ENCODE measurements around the gene MINK1. TPM values are rescaled to one million over a fixed set of nuclear protein-coding genes. Genes with fewer than 3 reads are reported as not detected.

MINK1 gene
- total and polyA plus RNA-seq, 2 of the 13 experiments (the other 11 are each of a cell fraction or from before 2014, with no cell fraction given): 17.2 to 63.9 TPM

DNA sequence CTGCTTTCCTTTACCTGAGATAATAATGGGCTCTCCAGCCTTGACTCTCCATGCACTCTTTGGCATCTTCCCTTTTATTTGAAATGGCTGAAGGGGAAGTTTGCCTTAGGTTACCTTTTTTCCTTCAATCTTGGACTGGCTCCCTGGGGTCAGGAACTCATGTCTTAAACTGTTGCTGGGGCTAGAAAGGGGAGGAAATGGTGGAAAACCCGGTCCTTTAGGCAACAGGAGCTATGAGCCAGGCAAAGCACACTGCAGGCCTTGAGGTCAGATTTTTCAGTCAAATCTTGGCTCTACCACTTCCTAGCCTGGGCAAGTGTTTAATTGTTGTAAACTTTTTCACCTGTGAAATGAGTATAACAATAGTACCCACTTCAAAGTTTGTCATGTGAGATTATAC, 30.2 kb downstream of the MINK1 start:
- no peak overlapping the region for H3K4me2 ChIP-seq (ENCODE audit: low read depth, low read length)
- no peak overlapping the region for H3K4me3 ChIP-seq (replicated peaks in 1 of 3; ENCODE audit: insufficient read depth in 1 of 3, low read depth in 2 of 3, low read length in 3 of 3)
- ChIA-PET CTCF (ENCODE audit: low intra/inter-chr PET ratio, low total read pairs) (no interaction called here), POLR2A (no interaction called here)
- peaks cover 11 to 31% of the 10 kb centered on the region in 2 experiments for H3K36me3 ChIP-seq (replicated peaks in 1 of 2; ENCODE audit: control insufficient read depth in 1 of 2, insufficient read depth in 2 of 2, low read length in 2 of 2)
- no peak for DNase-seq (ENCODE audit: low spot score)
- H3K27ac ChIP-seq (ENCODE audit: extremely low read length, insufficient read depth, low read length): no peak overlapping the region
- FAIRE-seq: no peak
- in situ Hi-C loops (cut with HindIII; ENCODE audit: extremely low pct_ligation_motif_present, low pct_unique_long_range_greater_than_20kb) (no loop called here), intact Hi-C loops (cut with micrococcal nuclease; ENCODE audit: unreplicated experiment) (no loop called here)
- no peak overlapping the region for H3K9ac ChIP-seq (ENCODE audit: insufficient read depth, low read depth, low read length)
- H3K27me3 ChIP-seq (ENCODE audit: control insufficient read depth in 1 of 2, insufficient read depth in 2 of 2, low read length in 2 of 2): no peaks in the 10 kb centered on the region
- peaks cover 41% of the 10 kb centered on the region for H3K4me1 ChIP-seq (ENCODE audit: insufficient read depth, low read length)
- no peak overlapping the region for H2AFZ ChIP-seq (ENCODE audit: low read length)
- no peak for ATAC-seq
- 93% methylated on average over 1 of the region's 1 CpG for WGBS (ENCODE audit: low lambda C conversion rate)
- H3K9me3 ChIP-seq (ENCODE audit: low read length): no peaks in the 10 kb centered on the region
- peaks cover 36% of the 10 kb centered on the region for H3K79me2 ChIP-seq (ENCODE audit: insufficient read depth, low read length)
- TF ChIP-seq FOXM1 (CRISPR knock-in tag; IDR thresholded peaks at IDR 0.05): no peak
- no peak for TF ChIP-seq ZC3H13 (CRISPR knock-in tag; IDR thresholded peaks at IDR 0.05)
- TF ChIP-seq ZNF816 (CRISPR knock-in tag; IDR thresholded peaks at IDR 0.05; ENCODE audit: borderline replicate concordance): no peak
- no peak for TF ChIP-seq CBX5 (CRISPR knock-in tag; IDR thresholded peaks at IDR 0.05; ENCODE audit: borderline replicate concordance)
- no peak for TF ChIP-seq ZNF20 (CRISPR knock-in tag; IDR thresholded peaks at IDR 0.05)
- no peak for TF ChIP-seq SIN3B (IDR thresholded peaks at IDR 0.05; ENCODE audit: low read length)
- no peak for TF ChIP-seq ISX (CRISPR knock-in tag; conservative IDR thresholded peaks at IDR 0.05)
- no peak for TF ChIP-seq ZFP36L2 (CRISPR knock-in tag; IDR thresholded peaks at IDR 0.05)
- TF ChIP-seq ZNF780A (CRISPR knock-in tag; IDR thresholded peaks at IDR 0.05): no peak
- TF ChIP-seq RAD51 (IDR thresholded peaks at IDR 0.05; ENCODE audit: borderline replicate concordance): no peak
- TF ChIP-seq SRF (IDR thresholded peaks at IDR 0.05; ENCODE audit: low read depth, low read length): no peak
- TF ChIP-seq HDAC2 (CRISPR knock-in tag; IDR thresholded peaks at IDR 0.05): no peak
- TF ChIP-seq ZBTB38 (CRISPR knock-in tag; IDR thresholded peaks at IDR 0.05): no peak
- TF ChIP-seq, protein P1, sequence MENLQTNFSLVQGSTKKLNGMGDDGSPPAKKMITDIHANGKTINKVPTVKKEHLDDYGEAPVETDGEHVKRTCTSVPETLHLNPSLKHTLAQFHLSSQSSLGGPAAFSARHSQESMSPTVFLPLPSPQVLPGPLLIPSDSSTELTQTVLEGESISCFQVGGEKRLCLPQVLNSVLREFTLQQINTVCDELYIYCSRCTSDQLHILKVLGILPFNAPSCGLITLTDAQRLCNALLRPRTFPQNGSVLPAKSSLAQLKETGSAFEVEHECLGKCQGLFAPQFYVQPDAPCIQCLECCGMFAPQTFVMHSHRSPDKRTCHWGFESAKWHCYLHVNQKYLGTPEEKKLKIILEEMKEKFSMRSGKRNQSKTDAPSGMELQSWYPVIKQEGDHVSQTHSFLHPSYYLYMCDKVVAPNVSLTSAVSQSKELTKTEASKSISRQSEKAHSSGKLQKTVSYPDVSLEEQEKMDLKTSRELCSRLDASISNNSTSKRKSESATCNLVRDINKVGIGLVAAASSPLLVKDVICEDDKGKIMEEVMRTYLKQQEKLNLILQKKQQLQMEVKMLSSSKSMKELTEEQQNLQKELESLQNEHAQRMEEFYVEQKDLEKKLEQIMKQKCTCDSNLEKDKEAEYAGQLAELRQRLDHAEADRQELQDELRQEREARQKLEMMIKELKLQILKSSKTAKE (CRISPR knock-in tag; IDR thresholded peaks at IDR 0.05; ENCODE audit: borderline replicate concordance): no peak
- TF ChIP-seq SMYD3 (CRISPR knock-in tag; IDR thresholded peaks at IDR 0.05): no peak
- TF ChIP-seq ZNF577 (CRISPR knock-in tag; IDR thresholded peaks at IDR 0.05; ENCODE audit: borderline replicate concordance, low read depth): no peak
- TF ChIP-seq, protein P2, sequence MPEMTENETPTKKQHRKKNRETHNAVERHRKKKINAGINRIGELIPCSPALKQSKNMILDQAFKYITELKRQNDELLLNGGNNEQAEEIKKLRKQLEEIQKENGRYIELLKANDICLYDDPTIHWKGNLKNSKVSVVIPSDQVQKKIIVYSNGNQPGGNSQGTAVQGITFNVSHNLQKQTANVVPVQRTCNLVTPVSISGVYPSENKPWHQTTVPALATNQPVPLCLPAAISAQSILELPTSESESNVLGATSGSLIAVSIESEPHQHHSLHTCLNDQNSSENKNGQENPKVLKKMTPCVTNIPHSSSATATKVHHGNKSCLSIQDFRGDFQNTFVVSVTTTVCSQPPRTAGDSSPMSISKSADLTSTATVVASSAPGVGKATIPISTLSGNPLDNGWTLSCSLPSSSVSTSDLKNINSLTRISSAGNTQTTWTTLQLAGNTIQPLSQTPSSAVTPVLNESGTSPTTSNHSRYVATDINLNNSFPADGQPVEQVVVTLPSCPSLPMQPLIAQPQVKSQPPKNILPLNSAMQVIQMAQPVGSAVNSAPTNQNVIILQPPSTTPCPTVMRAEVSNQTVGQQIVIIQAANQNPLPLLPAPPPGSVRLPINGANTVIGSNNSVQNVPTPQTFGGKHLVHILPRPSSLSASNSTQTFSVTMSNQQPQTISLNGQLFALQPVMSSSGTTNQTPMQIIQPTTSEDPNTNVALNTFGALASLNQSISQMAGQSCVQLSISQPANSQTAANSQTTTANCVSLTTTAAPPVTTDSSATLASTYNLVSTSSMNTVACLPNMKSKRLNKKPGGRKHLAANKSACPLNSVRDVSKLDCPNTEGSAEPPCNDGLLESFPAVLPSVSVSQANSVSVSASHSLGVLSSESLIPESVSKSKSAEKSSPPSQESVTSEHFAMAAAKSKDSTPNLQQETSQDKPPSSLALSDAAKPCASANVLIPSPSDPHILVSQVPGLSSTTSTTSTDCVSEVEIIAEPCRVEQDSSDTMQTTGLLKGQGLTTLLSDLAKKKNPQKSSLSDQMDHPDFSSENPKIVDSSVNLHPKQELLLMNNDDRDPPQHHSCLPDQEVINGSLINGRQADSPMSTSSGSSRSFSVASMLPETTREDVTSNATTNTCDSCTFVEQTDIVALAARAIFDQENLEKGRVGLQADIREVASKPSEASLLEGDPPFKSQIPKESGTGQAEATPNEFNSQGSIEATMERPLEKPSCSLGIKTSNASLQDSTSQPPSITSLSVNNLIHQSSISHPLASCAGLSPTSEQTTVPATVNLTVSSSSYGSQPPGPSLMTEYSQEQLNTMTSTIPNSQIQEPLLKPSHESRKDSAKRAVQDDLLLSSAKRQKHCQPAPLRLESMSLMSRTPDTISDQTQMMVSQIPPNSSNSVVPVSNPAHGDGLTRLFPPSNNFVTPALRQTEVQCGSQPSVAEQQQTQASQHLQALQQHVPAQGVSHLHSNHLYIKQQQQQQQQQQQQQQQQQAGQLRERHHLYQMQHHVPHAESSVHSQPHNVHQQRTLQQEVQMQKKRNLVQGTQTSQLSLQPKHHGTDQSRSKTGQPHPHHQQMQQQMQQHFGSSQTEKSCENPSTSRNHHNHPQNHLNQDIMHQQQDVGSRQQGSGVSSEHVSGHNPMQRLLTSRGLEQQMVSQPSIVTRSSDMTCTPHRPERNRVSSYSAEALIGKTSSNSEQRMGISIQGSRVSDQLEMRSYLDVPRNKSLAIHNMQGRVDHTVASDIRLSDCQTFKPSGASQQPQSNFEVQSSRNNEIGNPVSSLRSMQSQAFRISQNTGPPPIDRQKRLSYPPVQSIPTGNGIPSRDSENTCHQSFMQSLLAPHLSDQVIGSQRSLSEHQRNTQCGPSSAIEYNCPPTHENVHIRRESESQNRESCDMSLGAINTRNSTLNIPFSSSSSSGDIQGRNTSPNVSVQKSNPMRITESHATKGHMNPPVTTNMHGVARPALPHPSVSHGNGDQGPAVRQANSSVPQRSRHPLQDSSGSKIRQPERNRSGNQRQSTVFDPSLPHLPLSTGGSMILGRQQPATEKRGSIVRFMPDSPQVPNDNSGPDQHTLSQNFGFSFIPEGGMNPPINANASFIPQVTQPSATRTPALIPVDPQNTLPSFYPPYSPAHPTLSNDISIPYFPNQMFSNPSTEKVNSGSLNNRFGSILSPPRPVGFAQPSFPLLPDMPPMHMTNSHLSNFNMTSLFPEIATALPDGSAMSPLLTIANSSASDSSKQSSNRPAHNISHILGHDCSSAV (CRISPR knock-in tag; IDR thresholded peaks at IDR 0.05; ENCODE audit: borderline replicate concordance): no peak
- no peak for TF ChIP-seq SMAD1 (CRISPR knock-in tag; IDR thresholded peaks at IDR 0.05; ENCODE audit: borderline replicate concordance, low read depth)
- no peaks in the 10 kb centered on the region for H4K20me1 ChIP-seq (ENCODE audit: insufficient read depth, low read length)
- no TSS peak for BruUV-seq (replicated peaks)
